AG04450 (cell line): ENCODE data around the gene CBLN2. TPM values are rescaled to one million over a fixed set of nuclear protein-coding genes. Genes with fewer than 3 reads are reported as not detected.

Source experiments
- CTCF ChIA-PET: fragments of 300-600, 350-600 bp; formaldehyde crosslinking; extraction: SDS; loops from one replicate; lab custom pipeline; 2022; ENCODE audit warnings: antibody characterized with exemption, inconsistent platforms; lab: Charles Lee
- POLR2A ChIA-PET: fragments of 350-600 bp; formaldehyde crosslinking; extraction: SDS; loops from one replicate; lab custom pipeline; 2021; ENCODE audit warnings: antibody characterized with exemption, inconsistent platforms; lab: Yijun Ruan, JAX
- DNase-seq: peaks from one replicate; pipeline ENCODE4 v3.0.0-alpha.2; 2011; ENCODE audit warnings: low read depth, low spot score
- H3K27ac ChIP-seq: one replicate; pipeline ENCODE4 v1.5.1; 2012; ENCODE audit warnings: low read depth, low read length, control low read depth
- H3K27me3 ChIP-seq: one replicate; pipeline ENCODE4 v1.6.0; 2012; ENCODE audit warnings: low read length; ENCODE audit not compliant: control insufficient read depth, insufficient read depth
- H3K4me3 ChIP-seq: 2 replicates; pipeline ENCODE4 v1.5.1; 2011; ENCODE audit warnings: mild to moderate bottlenecking, low read depth, low read length, control low read depth
- H3K9me3 ChIP-seq: 2 replicates; pipeline ENCODE4 v1.5.1; 2012; ENCODE audit warnings: low read length; ENCODE audit not compliant: control insufficient read depth, insufficient read depth
- CTCF ChIP-seq: IDR thresholded peaks from 2 replicates; pipeline ENCODE4 v1.5.1; 2011; ENCODE audit warnings: low read depth, low read length, control low read depth, inconsistent platforms
- polyA plus RNA-seq: library from polyadenylated mRNA; depleted of rRNA; stranded (reverse); fragments of >200 nt; gene quantifications from 2 replicates; pipeline ENCODE4 v1.2.3, GENCODE V29; 2011

CBLN2 gene
- polyA plus RNA-seq, 1 experiment = 0.04 TPM

GRCh38 chr18:72566290-72566689 is 22.1 kb upstream of the CBLN2 start:
- no peaks in the 10 kb centered on the region; the same call in 1 of the 2 replicates for H3K9me3 ChIP-seq
- POLR2A ChIA-PET = no interaction called here
- no peak for DNase-seq
- H3K4me3 ChIP-seq = no peak overlapping the region
- TF ChIP-seq CTCF = no peak
- CTCF ChIA-PET = no interaction called here
- H3K27ac ChIP-seq = no peak overlapping the region
- no peaks in the 10 kb centered on the region for H3K27me3 ChIP-seq

GRCh38 chr18:72555968-72556367 is 11.8 kb upstream of the CBLN2 start:
- Histone ChIP-seq H3K4me3 (no peak overlapping the region), H3K27me3 (no peaks in the 10 kb centered on the region), H3K9me3 (no peaks in the 10 kb centered on the region), H3K27ac (no peak overlapping the region)
- CTCF ChIA-PET = no interaction called here
- POLR2A ChIA-PET = no interaction called here
- no peak for DNase-seq
- no peak for TF ChIP-seq CTCF

- DNase-seq = no peak
- no peak overlapping the region for H3K4me3 ChIP-seq
- H3K9me3 ChIP-seq = no peaks in the 10 kb centered on the region
- no peaks in the 10 kb centered on the region for H3K27me3 ChIP-seq
- TF ChIP-seq CTCF = no peak
- POLR2A ChIA-PET = no interaction called here
- CTCF ChIA-PET = no interaction called here
- no peak overlapping the region for H3K27ac ChIP-seq
Measured at GRCh38 chr18:72555101-72555500, 11.0 kb upstream of the CBLN2 start.

- no peak overlapping the region for H3K27ac ChIP-seq
- CTCF ChIA-PET = interaction anchor here (0.6 to 1.2 kb wide), 4 partner anchors 15 to 1615 kb away, joined by 3 to 6 read pairs (median 4); no protein-coding TSS in a partner anchor
- no peak for TF ChIP-seq CTCF
- H3K4me3 ChIP-seq = 0 out of 2 replicates have a peak overlapping the region, but pooled peaks have one; percentile 7
- H3K9me3 ChIP-seq = peaks cover 3% of the 10 kb centered on the region; the same call in 1 of the 2 replicates
- peaks cover 21% of the 10 kb centered on the region for H3K27me3 ChIP-seq
- POLR2A ChIA-PET = no interaction called here
- DNase-seq = no peak
Measured at GRCh38 chr18:72543357-72544055, 636 bp downstream of the CBLN2 start.

GRCh38 chr18:72542984-72543356 is 1.2 kb downstream of the CBLN2 start:
- ChIA-PET CTCF (no interaction called here), POLR2A (no interaction called here)
- no peak for TF ChIP-seq CTCF
- Histone ChIP-seq H3K9me3 (peaks cover 3% of the 10 kb centered on the region; the same call in 1 of the 2 replicates), H3K27me3 (peaks cover 21% of the 10 kb centered on the region), H3K27ac (no peak overlapping the region), H3K4me3 (no peak overlapping the region)
- DNase-seq = no peak
